Mucosa of rectum (tissue), 2 donors: ENCODE data around the gene TBX20.

Experiments used
- H3K27ac ChIP-seq, 2 donors: one replicate each; pipeline ENCODE4 v1.7.0; 2013; ENCODE audit warnings: inconsistent platforms in 2 of 2, low read depth in 2 of 2, low read length in 2 of 2
- H3K27me3 ChIP-seq, 2 donors: one replicate each; pipeline ENCODE4 v1.7.0; 2013; ENCODE audit warnings: low read length in 2 of 2; ENCODE audit not compliant: control insufficient read depth in 2 of 2, insufficient read depth in 2 of 2
- H3K36me3 ChIP-seq, 2 donors: one replicate each; pipeline ENCODE4 v1.7.0; 2013; ENCODE audit warnings: low read length in 2 of 2; ENCODE audit not compliant: control insufficient read depth in 2 of 2, insufficient read depth in 2 of 2
- H3K4me1 ChIP-seq, 2 donors: one replicate each; pipeline ENCODE4 v1.7.0; 2013; ENCODE audit warnings: low read length in 2 of 2, mild to moderate bottlenecking in 1 of 2; ENCODE audit not compliant: control insufficient read depth in 2 of 2, insufficient read depth in 2 of 2
- H3K4me3 ChIP-seq, 2 donors: one replicate each; pipeline ENCODE4 v1.7.0; 2013; ENCODE audit warnings: low read length in 2 of 2
- H3K9ac ChIP-seq, 2 donors: one replicate each; pipeline ENCODE4 v1.7.0; 2013; ENCODE audit warnings: low read length in 2 of 2, low read depth in 1 of 2, mild to moderate bottlenecking in 1 of 2
- H3K9me3 ChIP-seq, 2 donors: one replicate each; pipeline ENCODE4 v1.7.0; 2013; ENCODE audit warnings: low read length in 2 of 2; ENCODE audit not compliant: control insufficient read depth in 2 of 2
- donor health status: healthy.
- donor health status: Normal muscosa, but diverticular disease.

The TBX20 gene

DNA sequence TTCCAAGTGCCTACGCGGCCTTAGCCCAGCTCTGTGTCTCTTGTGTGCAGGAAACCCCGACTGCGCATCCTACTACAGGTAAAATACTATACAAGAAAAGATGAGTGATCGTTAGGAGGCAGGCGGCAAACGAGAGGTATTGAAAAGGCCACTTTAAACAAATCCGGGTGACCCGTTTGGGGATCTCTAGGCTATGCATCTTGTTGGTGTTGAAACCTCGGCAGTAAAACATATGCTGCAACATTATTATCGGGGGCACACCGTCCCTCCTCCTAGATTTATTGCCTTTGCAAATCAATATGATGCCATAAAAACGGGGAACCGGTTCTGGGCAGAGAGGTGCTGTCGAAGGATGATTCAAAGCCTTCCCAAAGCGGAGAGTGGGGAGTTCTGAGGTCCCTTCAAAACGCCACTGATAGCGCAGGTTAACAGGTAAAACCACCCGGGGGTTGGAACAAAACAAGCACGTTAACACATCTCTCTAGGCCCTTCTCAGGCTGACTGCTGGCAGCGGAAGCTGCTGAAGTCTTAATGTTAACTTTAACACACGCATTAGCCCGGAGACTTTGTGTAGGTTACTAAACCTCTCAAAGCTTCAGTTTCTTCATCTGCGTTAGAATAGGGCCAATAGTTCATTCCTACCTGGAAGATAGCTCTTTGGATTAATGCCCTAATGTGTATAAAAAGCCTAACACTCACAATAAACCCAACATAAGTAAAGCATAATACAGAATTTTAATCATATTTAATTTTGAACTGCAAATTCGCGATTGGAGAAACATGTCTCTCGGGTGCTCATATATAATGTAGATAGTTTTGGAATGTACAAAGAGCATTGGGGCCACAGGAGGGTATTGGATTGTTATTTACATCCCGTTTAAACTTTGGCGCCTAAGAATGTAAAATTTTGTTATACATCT, 2.6 kb upstream of the TBX20 start:
- Histone ChIP-seq H3K4me3 (no peak overlapping the region), H3K9me3 (peaks cover 0 to 3% of the 10 kb centered on the region in 2 donors), H3K9ac (no peak overlapping the region), H3K4me1 (peaks cover 3 to 7% of the 10 kb centered on the region in 2 donors), H3K27ac (no peak overlapping the region), H3K27me3 (peaks cover 72 to 85% of the 10 kb centered on the region in 2 donors), H3K36me3 (no peaks in the 10 kb centered on the region)

GRCh38 chr7:35255443-35256255, 1.7 kb upstream of the TBX20 start:
- Histone ChIP-seq H3K9ac (no peak overlapping the region), H3K36me3 (no peaks in the 10 kb centered on the region), H3K9me3 (peaks cover 0 to 3% of the 10 kb centered on the region in 2 donors), H3K4me3 (no peak overlapping the region), H3K27me3 (peaks cover 74 to 86% of the 10 kb centered on the region in 2 donors), H3K27ac (no peak overlapping the region), H3K4me1 (peaks cover 3 to 7% of the 10 kb centered on the region in 2 donors)

- Histone ChIP-seq H3K36me3 (no peaks in the 10 kb centered on the region), H3K9me3 (peaks cover 0 to 3% of the 10 kb centered on the region in 2 donors), H3K4me1 (peaks cover 3 to 7% of the 10 kb centered on the region in 2 donors), H3K27me3 (peaks cover 77 to 85% of the 10 kb centered on the region in 2 donors), H3K27ac (no peak overlapping the region), H3K9ac (no peak overlapping the region), H3K4me3 (peak overlapping the region in 1 of 2 donors; percentile 61)
Observed at GRCh38 chr7:35254496-35255442, 869 bp upstream of the TBX20 start.

DNA sequence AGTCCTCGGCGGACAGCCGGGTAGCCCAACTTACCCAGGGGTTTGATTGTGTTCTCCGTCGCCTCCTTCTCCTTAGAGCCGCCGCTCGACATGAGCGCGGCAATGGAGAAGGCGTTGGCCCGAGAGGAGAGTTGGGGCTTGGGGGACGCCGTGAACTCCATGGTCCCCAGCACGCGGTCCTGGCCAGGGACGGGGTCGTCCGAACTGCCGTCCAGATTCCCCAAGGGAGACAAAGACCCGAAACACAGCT, 515 bp downstream of the TBX20 start:
- peak overlapping the region in 1 of 2 donors; percentile 58 for H3K9ac ChIP-seq
- H3K27me3 ChIP-seq = peaks cover 74 to 84% of the 10 kb centered on the region in 2 donors
- H3K27ac ChIP-seq = no peak overlapping the region
- H3K4me3 ChIP-seq = peak overlapping the region; percentile 61 to 67
- H3K4me1 ChIP-seq = peaks cover 3 to 7% of the 10 kb centered on the region in 2 donors
- H3K9me3 ChIP-seq = no peaks in the 10 kb centered on the region
- no peaks in the 10 kb centered on the region for H3K36me3 ChIP-seq

- Histone ChIP-seq H3K9me3 (no peaks in the 10 kb centered on the region), H3K4me1 (peaks cover 3 to 7% of the 10 kb centered on the region in 2 donors), H3K27me3 (peaks cover 74 to 83% of the 10 kb centered on the region in 2 donors), H3K27ac (no peak overlapping the region), H3K4me3 (peak overlapping the region; percentile 61 to 67), H3K9ac (no peak overlapping the region), H3K36me3 (no peaks in the 10 kb centered on the region)
Observed at GRCh38 chr7:35252612-35253459, 1.1 kb downstream of the TBX20 start.

DNA sequence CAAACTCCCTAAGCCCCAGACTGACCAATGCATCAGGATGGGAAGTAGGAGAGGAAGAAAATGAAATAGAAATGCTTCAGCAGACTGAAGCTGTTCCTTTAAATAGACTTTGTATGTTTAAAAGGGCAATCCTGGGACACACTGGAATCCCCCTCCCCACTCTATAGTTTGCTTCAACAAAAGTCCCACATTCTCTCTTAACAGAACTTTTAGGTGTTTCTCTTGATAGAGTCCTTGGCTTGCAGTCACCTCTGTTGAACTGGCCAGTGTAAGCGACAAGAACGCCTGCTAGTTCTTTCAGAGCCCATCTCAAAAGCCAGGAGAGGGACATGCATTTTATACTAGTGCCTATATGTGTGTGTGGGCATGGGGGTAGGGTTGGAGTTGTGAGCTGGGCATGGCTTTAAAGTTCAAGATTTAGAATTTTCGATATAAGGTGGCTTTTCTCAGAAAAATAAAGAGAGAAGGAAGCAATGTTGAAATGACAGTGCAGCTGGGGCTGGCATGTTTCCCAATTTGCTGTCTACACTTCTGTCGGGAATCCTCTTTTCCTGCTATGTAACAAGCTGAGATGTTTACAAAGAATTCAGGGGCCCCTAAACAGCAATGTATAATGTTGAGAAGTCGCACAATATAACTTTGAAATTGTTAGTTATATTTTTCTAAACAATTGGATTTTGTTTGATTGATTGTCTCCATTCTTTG, 2.1 kb downstream of the TBX20 start:
- Histone ChIP-seq H3K36me3 (no peaks in the 10 kb centered on the region), H3K9me3 (no peaks in the 10 kb centered on the region), H3K4me1 (peaks cover 3 to 7% of the 10 kb centered on the region in 2 donors), H3K27ac (no peak overlapping the region), H3K27me3 (peaks cover 66 to 73% of the 10 kb centered on the region in 2 donors), H3K4me3 (no peak overlapping the region), H3K9ac (no peak overlapping the region)

DNA sequence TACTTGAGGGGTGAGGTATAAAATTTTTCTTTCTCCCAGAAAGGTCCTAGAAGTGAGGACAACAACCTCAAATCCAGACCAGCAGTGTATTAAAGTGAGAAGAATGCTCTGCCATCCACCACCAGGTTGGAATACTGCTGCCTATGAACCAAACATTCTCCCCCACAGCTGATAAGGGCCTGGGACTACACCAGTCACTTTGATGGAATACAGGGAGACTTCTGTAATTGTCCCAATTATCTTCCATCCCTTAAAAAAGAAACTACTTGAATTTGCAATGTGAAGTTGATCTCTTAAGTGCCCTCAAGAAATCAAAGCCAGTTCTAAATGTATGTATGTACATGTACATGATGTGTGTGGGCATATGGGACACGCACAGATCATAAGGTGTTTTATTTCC, 3.0 kb downstream of the TBX20 start:
- H3K9me3 ChIP-seq = no peaks in the 10 kb centered on the region
- no peak overlapping the region for H3K9ac ChIP-seq
- no peak overlapping the region for H3K27ac ChIP-seq
- peaks cover 61 to 68% of the 10 kb centered on the region in 2 donors for H3K27me3 ChIP-seq
- H3K36me3 ChIP-seq = no peaks in the 10 kb centered on the region
- no peak overlapping the region for H3K4me3 ChIP-seq
- peaks cover 3 to 7% of the 10 kb centered on the region in 2 donors for H3K4me1 ChIP-seq

DNA sequence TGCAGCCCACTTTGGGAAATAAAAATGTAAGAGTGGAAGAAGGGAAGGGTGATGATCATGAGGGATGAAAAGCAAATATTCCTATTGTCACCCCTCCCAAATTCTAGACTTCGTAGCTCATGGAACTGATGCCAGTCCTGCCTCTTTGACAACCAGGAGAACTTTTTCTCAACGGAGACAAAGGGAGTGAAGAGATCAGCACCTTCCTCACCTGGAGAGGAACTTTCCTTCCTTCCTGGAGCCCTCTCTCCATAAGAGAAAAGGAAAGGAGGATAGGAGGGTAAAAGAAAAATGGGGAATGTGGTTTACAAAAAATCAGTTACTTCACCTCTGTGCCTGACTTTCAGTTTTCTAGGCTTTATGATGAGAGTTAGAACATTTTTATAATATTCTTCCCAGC, 3.4 kb downstream of the TBX20 start:
- Histone ChIP-seq H3K36me3 (no peaks in the 10 kb centered on the region), H3K9me3 (no peaks in the 10 kb centered on the region), H3K9ac (no peak overlapping the region), H3K27ac (no peak overlapping the region), H3K4me1 (peaks cover 3 to 7% of the 10 kb centered on the region in 2 donors), H3K27me3 (peaks cover 56 to 65% of the 10 kb centered on the region in 2 donors), H3K4me3 (no peak overlapping the region)
